Progenitor cell of endocrine pancreas (in vitro differentiated cells): ENCODE data around the gene ALDH3A2. TPM values are rescaled to one million over a fixed set of nuclear protein-coding genes. Genes with fewer than 3 reads are reported as not detected.
A peak's percentile ranks its signal among the peaks of the same experiment; 100 is the strongest.

Experiments
- DNase-seq: peaks from one replicate; pipeline ENCODE4 v3.0.0; 2021; ENCODE audit warnings: low spot score; ENCODE audit not compliant: unreplicated experiment
- H3K27ac Mint-ChIP-seq: 2 replicates; pipeline ENCODE4 v1.8.0; 2021; ENCODE audit warnings: mild to moderate bottlenecking, moderate library complexity, mixed read lengths
- H3K27me3 Mint-ChIP-seq: 2 replicates; pipeline ENCODE4 v1.8.0; 2021; ENCODE audit warnings: mixed read lengths
- H3K36me3 Mint-ChIP-seq: 2 replicates; pipeline ENCODE4 v1.8.0; 2022; ENCODE audit warnings: mixed read lengths; ENCODE audit not compliant: insufficient read depth
- H3K4me1 Mint-ChIP-seq: 2 replicates; pipeline ENCODE4 v1.8.0; 2021; ENCODE audit warnings: low read depth, mixed read lengths
- H3K4me3 Mint-ChIP-seq: 2 replicates; pipeline ENCODE4 v1.8.0; 2021; ENCODE audit warnings: low read depth, mild to moderate bottlenecking, moderate library complexity, mixed read lengths
- H3K9me3 Mint-ChIP-seq: 2 replicates; pipeline ENCODE4 v1.8.0; 2021; ENCODE audit warnings: low read depth, mixed read lengths
- CTCF ChIP-seq: fragments of 200-600 bp; sonication (generic); IDR thresholded peaks from one replicate; pipeline ENCODE4 v1.5.0; 2021; ENCODE audit warnings: antibody characterized with exemption, mild to moderate bottlenecking; ENCODE audit not compliant: unreplicated experiment
- total RNA-seq: library from RNA; stranded (reverse); gene quantifications from 2 replicates; pipeline ENCODE4 v1.2.1, GENCODE V29; 2021

ALDH3A2 gene
- total RNA-seq, 1 donor from 2014 or later: 127 TPM

- Mint-ChIP-seq H3K27me3 (peaks cover 13% of the 10 kb centered on the region), H3K36me3 (no peaks in the 10 kb centered on the region), H3K4me1 (no peaks in the 10 kb centered on the region), H3K27ac (no peak overlapping the region), H3K4me3 (no peak overlapping the region), H3K9me3 (no peaks in the 10 kb centered on the region)
- TF ChIP-seq CTCF: no peak
- DNase-seq: no peak
Observed at GRCh38 chr17:19718041-19718612, 69.6 kb downstream of the ALDH3A2 start.

- Mint-ChIP-seq H3K36me3 (no peaks in the 10 kb centered on the region), H3K4me3 (no peak overlapping the region), H3K4me1 (no peaks in the 10 kb centered on the region), H3K27me3 (peaks cover 13% of the 10 kb centered on the region), H3K9me3 (no peaks in the 10 kb centered on the region), H3K27ac (no peak overlapping the region)
- peak; percentile 14 for TF ChIP-seq CTCF
- DNase-seq: no peak
Observed at GRCh38 chr17:19718613-19719354, 70.2 kb downstream of the ALDH3A2 start.

- Mint-ChIP-seq H3K27me3 (peaks cover 13% of the 10 kb centered on the region), H3K9me3 (no peaks in the 10 kb centered on the region), H3K4me1 (no peaks in the 10 kb centered on the region), H3K36me3 (no peaks in the 10 kb centered on the region), H3K4me3 (no peak overlapping the region), H3K27ac (no peak overlapping the region)
- no peak for DNase-seq
- TF ChIP-seq CTCF: no peak
Observed at GRCh38 chr17:19719355-19720209, 71.0 kb downstream of the ALDH3A2 start.

- H3K27ac Mint-ChIP-seq: no peak overlapping the region
- DNase-seq: no peak
- H3K27me3 Mint-ChIP-seq: peaks cover 13% of the 10 kb centered on the region
- no peaks in the 10 kb centered on the region for H3K4me1 Mint-ChIP-seq
- TF ChIP-seq CTCF: no peak
- H3K4me3 Mint-ChIP-seq: no peak overlapping the region
- H3K36me3 Mint-ChIP-seq: no peaks in the 10 kb centered on the region
- no peaks in the 10 kb centered on the region for H3K9me3 Mint-ChIP-seq
Observed at GRCh38 chr17:19720210-19720475, 71.6 kb downstream of the ALDH3A2 start.

- H3K4me3 Mint-ChIP-seq: no peak overlapping the region
- no peaks in the 10 kb centered on the region for H3K9me3 Mint-ChIP-seq
- no peaks in the 10 kb centered on the region for H3K36me3 Mint-ChIP-seq
- peaks cover 17% of the 10 kb centered on the region for H3K27me3 Mint-ChIP-seq
- TF ChIP-seq CTCF: no peak
- H3K4me1 Mint-ChIP-seq: no peaks in the 10 kb centered on the region
- no peak for DNase-seq
- H3K27ac Mint-ChIP-seq: no peak overlapping the region
Observed at GRCh38 chr17:19720631-19721426, 72.3 kb downstream of the ALDH3A2 start.
